ENCODE measurements around the gene EPC1.
"Not testable (repeated sequence)": the region's sequence is repeated elsewhere in the genome, so short reads cannot be mapped to it uniquely, and the experiment has no call there.

Gene EPC1

DNA sequence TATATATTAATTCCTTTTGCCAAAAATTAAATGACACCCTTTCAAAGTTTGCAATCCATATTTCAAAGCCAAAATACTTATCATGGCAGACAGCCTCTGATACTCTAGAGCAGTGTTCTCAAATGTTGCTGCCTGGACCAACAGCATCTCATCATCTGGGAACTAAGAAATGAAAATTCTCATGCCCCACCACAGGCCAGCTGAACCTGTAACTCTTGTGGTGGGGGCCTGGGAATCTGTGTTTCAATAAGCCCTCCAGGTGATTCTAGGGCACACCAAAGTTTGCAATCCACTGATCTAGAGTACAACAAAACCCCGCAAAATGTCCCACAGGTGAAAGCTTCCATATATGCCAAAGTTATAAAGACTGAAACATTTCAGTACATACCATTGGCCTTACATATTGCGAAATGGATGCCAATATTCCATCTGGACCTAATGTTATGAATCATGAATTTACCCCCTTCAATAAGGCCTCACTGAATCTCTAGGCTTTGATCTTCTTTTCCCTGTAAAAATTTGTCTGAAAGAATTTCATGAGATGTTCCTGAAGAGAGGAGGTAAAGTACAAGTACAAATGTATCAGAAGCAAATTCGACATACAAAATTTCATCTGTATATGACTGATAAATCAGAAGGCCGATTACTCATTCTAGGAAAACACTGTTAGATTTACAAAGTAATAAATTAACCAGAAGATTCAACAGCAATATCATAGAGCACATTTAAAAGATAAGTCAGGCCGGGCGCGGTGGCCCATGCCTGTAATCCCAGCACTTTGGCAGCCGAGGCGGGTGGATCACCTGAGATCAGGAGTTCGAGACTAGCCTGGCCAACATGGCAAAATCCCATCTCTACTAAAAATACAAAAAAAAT is 25.3 kb upstream of the EPC1 start:
- Histone ChIP-seq H3K36me3 (peaks cover 23% of the 10 kb centered on the region; the same call in 1 of the 2 replicates), H3K4me3 (no peak overlapping the region), H3K4me2 (no peak overlapping the region), H4K20me1 (peaks cover 30% of the 10 kb centered on the region), H3K9ac (no peak overlapping the region), H3K27me3 (no peaks in the 10 kb centered on the region), H3K4me1 (peaks cover 11% of the 10 kb centered on the region; the same call in 1 of the 2 replicates), H3K9me3 (no peaks in the 10 kb centered on the region), H3K27ac (no peak overlapping the region)
- peak; percentile 83; the same call in 1 of the 2 replicates for TF ChIP-seq Cebpa-rat (IDR thresholded peaks at IDR 0.05)

GRCh38 chr10:32371101-32371500 is 24.1 kb upstream of the EPC1 start:
- Histone ChIP-seq H3K4me3 (no peak overlapping the region), H4K20me1 (peaks cover 30% of the 10 kb centered on the region), H3K4me1 (peaks cover 18% of the 10 kb centered on the region; the same call in 1 of the 2 replicates), H3K9ac (no peak overlapping the region), H3K27me3 (no peaks in the 10 kb centered on the region), H3K9me3 (no peaks in the 10 kb centered on the region), H3K27ac (no peak overlapping the region), H3K4me2 (no peak overlapping the region), H3K36me3 (peaks cover 23% of the 10 kb centered on the region; the same call in 1 of the 2 replicates)
- no peak for TF ChIP-seq Cebpa-rat (IDR thresholded peaks at IDR 0.05)

DNA sequence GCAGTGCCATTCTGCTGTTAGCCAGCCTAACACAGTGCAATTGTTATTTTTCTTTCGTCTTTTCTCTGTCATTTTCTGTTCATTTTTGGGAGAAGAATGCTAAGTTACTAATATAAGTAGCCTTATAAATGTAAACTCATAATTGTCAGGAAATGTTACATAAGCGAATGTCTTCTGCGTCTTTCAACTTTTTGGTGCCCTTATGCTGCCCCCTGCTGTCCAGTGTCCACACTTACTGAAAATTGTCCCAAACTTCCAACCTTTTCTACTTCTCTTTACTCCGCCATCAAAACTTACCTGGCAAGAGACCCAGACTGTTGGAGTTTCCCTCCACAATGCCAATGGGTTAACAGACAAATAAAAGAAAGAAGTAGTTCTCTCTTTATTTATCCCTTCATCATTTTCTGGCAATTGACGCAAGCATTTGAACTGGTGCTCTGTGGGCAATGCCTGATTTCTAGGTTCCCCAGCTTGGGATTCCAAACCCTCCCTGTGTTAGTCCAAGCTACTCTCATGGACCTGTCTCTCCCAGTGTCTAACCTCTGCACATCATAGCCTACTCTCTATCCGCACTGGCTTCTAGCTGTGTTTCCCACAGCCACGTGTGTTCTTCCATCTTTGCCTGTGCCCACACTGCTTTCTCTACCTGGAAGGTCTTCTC is 21.0 kb upstream of the EPC1 start:
- Histone ChIP-seq H3K27me3 (no peaks in the 10 kb centered on the region), H3K9ac (no peak overlapping the region), H4K20me1 (peaks cover 30% of the 10 kb centered on the region), H3K9me3 (no peaks in the 10 kb centered on the region), H3K4me1 (peaks cover 14% of the 10 kb centered on the region; the same call in 1 of the 2 replicates), H3K36me3 (peaks cover 21% of the 10 kb centered on the region; the same call in 1 of the 2 replicates), H3K4me3 (no peak overlapping the region), H3K27ac (no peak overlapping the region), H3K4me2 (no peak overlapping the region)
- TF ChIP-seq Cebpa-rat (IDR thresholded peaks at IDR 0.05) = no peak

DNA sequence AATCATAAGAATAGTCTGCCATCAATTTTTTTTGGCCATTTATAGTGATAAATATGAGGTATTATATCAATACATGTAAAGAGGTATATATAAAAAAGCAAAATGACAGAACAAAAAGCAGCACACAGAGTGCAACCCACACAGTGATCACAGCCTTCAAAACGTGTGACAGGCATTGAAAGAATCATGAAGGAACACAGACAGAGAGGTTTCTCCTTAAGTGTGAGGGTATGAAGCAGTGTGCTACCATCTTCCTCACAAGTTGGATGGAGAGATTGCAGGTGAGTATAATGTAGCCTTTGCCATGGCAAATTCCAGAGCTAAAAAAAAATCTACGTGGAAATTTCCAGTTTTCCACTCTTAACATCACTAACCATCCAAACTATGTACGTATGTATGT is 19.6 kb upstream of the EPC1 start:
- Histone ChIP-seq H3K4me3 (no peak overlapping the region), H3K9ac (no peak overlapping the region), H4K20me1 (peaks cover 24% of the 10 kb centered on the region), H3K27me3 (no peaks in the 10 kb centered on the region), H3K4me2 (peak overlapping the region; percentile 59; the same call in 1 of the 2 replicates), H3K36me3 (peaks cover 9% of the 10 kb centered on the region; the same call in 1 of the 2 replicates), H3K9me3 (no peaks in the 10 kb centered on the region), H3K27ac (no peak overlapping the region; the same call in 1 of the 2 replicates), H3K4me1 (peaks cover 14% of the 10 kb centered on the region; the same call in 1 of the 2 replicates)
- TF ChIP-seq Cebpa-rat (IDR thresholded peaks at IDR 0.05) = no peak

DNA sequence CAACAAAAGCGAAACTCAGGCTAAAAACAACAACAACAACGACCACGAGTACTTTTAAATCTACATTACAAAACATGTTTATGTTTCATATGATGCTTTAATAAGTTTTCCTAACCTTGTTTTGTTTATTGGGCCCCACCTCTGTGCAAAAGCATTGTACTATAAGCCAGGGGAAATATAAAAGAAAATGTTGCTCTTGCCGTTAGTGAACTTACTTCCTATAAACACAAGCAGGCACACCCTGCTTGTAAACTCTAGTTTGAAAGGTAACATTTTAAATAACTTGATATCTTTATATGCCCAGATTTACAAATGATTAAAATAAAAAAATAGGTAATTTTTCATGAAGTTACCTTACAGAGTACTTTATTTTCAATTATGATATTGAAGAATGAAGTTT is 19.2 kb upstream of the EPC1 start:
- Histone ChIP-seq H3K27ac (peak overlapping the region; percentile 23; the same call in 1 of the 2 replicates), H3K27me3 (no peaks in the 10 kb centered on the region), H3K9me3 (no peaks in the 10 kb centered on the region), H3K4me3 (no peak overlapping the region), H3K9ac (peak overlapping the region; percentile 35; the same call in 1 of the 2 replicates), H4K20me1 (peaks cover 24% of the 10 kb centered on the region), H3K4me2 (peak overlapping the region; percentile 59), H3K36me3 (peaks cover 12% of the 10 kb centered on the region), H3K4me1 (peaks cover 14% of the 10 kb centered on the region; the same call in 1 of the 2 replicates)
- TF ChIP-seq Cebpa-rat (IDR thresholded peaks at IDR 0.05) = no peak

DNA sequence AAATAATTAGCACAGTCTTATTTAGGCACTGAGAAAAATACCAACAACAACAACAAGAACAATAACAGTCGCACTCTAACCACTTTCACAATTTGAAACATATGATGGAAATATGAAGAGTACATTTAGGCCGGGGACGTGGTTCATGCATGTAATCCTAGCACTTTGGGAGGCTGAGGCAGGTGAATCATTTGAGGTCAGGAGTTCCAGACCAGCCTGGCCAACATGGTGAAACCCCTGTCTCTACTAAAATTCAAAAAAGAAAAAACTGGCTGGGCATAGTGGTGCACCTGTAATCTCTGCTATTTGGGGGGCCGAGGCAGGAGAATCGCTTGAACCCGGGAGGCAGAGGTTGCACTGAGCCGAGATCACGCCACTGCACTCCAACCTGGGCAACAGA is 18.4 kb upstream of the EPC1 start:
- Histone ChIP-seq H3K4me1 (peaks cover 14% of the 10 kb centered on the region; the same call in 1 of the 2 replicates), H3K36me3 (peaks cover 16% of the 10 kb centered on the region), H4K20me1 (peaks cover 22% of the 10 kb centered on the region)
- H3K27ac ChIP-seq, H3K27me3 ChIP-seq, H3K9ac ChIP-seq, H3K4me3 ChIP-seq, H3K9me3 ChIP-seq, H3K4me2 ChIP-seq: not testable (repeated sequence)

- no peaks in the 10 kb centered on the region for H3K27me3 ChIP-seq
- H4K20me1 ChIP-seq = no peaks in the 10 kb centered on the region
- peaks cover 15% of the 10 kb centered on the region for H3K9me3 ChIP-seq
- TF ChIP-seq Cebpa-rat (IDR thresholded peaks at IDR 0.05) = no peak
- H3K9ac ChIP-seq = no peak overlapping the region
- H3K4me2 ChIP-seq = no peak overlapping the region
- peaks cover 14% of the 10 kb centered on the region; the same call in 1 of the 2 replicates for H3K4me1 ChIP-seq
- H3K27ac ChIP-seq = no peak overlapping the region
- H3K4me3 ChIP-seq = no peak overlapping the region
- H3K36me3 ChIP-seq = peaks cover 17% of the 10 kb centered on the region
These were observed 15.6 kb upstream of the EPC1 start for GRCh38 chr10:32362571-32362970.

DNA sequence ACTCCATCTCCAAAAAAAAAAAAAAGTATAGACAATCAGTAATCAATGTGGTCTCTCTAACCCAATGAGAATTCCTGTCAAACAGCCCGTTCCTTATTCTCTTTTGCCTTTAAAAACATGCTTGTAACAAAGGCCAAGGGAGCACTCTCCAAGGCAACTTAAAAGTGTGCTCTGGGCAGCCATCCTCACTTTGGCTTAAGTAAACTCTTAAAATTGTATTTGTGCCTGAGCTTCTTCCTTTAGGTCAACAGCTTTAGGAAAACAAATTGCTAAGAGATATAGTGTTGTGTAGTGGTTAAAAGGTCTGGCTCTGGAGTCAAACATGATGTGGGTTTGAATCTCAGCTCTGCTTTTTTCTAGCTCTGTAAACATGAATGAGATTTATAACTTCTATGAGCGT is 13.9 kb upstream of the EPC1 start:
- TF ChIP-seq Cebpa-rat (IDR thresholded peaks at IDR 0.05) = no peak
- 0 out of 2 replicates have a peak, but pooled peaks cover 1% of the 10 kb centered on the region for H3K4me1 ChIP-seq
- H3K4me2 ChIP-seq = no peak overlapping the region
- H4K20me1 ChIP-seq = no peaks in the 10 kb centered on the region
- H3K36me3 ChIP-seq = peaks cover 17% of the 10 kb centered on the region
- H3K4me3 ChIP-seq = no peak overlapping the region
- peaks cover 26% of the 10 kb centered on the region for H3K9me3 ChIP-seq
- no peak overlapping the region for H3K27ac ChIP-seq
- no peaks in the 10 kb centered on the region for H3K27me3 ChIP-seq
- H3K9ac ChIP-seq = no peak overlapping the region

- H3K27ac ChIP-seq = no peak overlapping the region
- H3K9ac ChIP-seq = no peak overlapping the region
- TF ChIP-seq Cebpa-rat (IDR thresholded peaks at IDR 0.05) = no peak
- H3K4me3 ChIP-seq = no peak overlapping the region
- no peak overlapping the region for H3K4me2 ChIP-seq
- H3K4me1 ChIP-seq = no peaks in the 10 kb centered on the region
- H4K20me1 ChIP-seq = no peaks in the 10 kb centered on the region
- peaks cover 32% of the 10 kb centered on the region for H3K9me3 ChIP-seq
- H3K36me3 ChIP-seq = peaks cover 18% of the 10 kb centered on the region
- H3K27me3 ChIP-seq = no peaks in the 10 kb centered on the region
These were observed 13.3 kb upstream of the EPC1 start for GRCh38 chr10:32360241-32360640.
